Breast epithelium (tissue), 3 donors: ENCODE data around the gene PLP2. TPM values are rescaled to one million over a fixed set of nuclear protein-coding genes. Genes with fewer than 3 reads are reported as not detected.

Experiments used
- total RNA-seq, 3 donors: library from RNA; depleted of rRNA; stranded (reverse); fragments of >200 nt; gene quantifications; one replicate each; pipeline ENCODE4 v1.1.0, GENCODE V29; 2016

PLP2 gene
- total RNA-seq, 3 donors from 2014 or later = 23.4 to 27.9 (median 27.8) TPM

Other genes with a start within 250 kb of the PLP2 start
- gene OTUD5, start 214.3 kb upstream of the PLP2 start, total RNA-seq = 10 to 100 TPM; 35.8 to 37.9 (median 36.1) TPM
- gene KCND1, start 200.1 kb upstream of the PLP2 start, total RNA-seq = 1 to 10 TPM in 1 of 3 donors, under 1 TPM in 2; 0.66 to 1.2 (median 0.96) TPM
- gene GRIPAP1, start 169.6 kb upstream of the PLP2 start, total RNA-seq = 10 to 100 TPM; 31.4 to 47.2 (median 34.1) TPM
- 10 to 100 TPM; 44.1 to 93.3 (median 52.1) TPM for gene TFE3, start 128.5 kb upstream of the PLP2 start, total RNA-seq
- gene CCDC120, start 112.9 kb upstream of the PLP2 start, total RNA-seq = 1 to 10 TPM in 2 of 3 donors, under 1 TPM in 1; 0.80 to 6.3 (median 4.3) TPM
- gene PRAF2, start 97.9 kb upstream of the PLP2 start, total RNA-seq = 10 to 100 TPM in 1 of 3 donors, 1 to 10 TPM in 2; 5.9 to 18.4 (median 6.6) TPM
- gene WDR45, start 92.0 kb upstream of the PLP2 start, total RNA-seq = 100 to 1,000 TPM in 1 of 3 donors, 10 to 100 TPM in 2; 95.7 to 134 (median 98.6) TPM
- 10 to 100 TPM; 21.1 to 28.8 (median 27.8) TPM for gene GPKOW, start 48.2 kb upstream of the PLP2 start, total RNA-seq
- 10 to 100 TPM in 1 of 3 donors, 1 to 10 TPM in 2; 1.3 to 12.4 (median 4.9) TPM for gene MAGIX, start 9.1 kb upstream of the PLP2 start, total RNA-seq
- gene PRICKLE3, start 14.5 kb downstream of the PLP2 start, total RNA-seq = 10 to 100 TPM; 13.3 to 14.4 (median 14.0) TPM
- 1 to 10 TPM; 1.0 to 2.7 (median 1.3) TPM for gene SYP, start 28.3 kb downstream of the PLP2 start, total RNA-seq
- 1 to 10 TPM in 1 of 3 donors, under 1 TPM in 2; 0.48 to 1.8 (median 0.66) TPM for gene CACNA1F, start 61.4 kb downstream of the PLP2 start, total RNA-seq
- gene CCDC22, start 63.6 kb downstream of the PLP2 start, total RNA-seq = 10 to 100 TPM; 12.8 to 14.5 (median 13.1) TPM
- gene FOXP3, start 92.8 kb downstream of the PLP2 start, total RNA-seq = under 1 TPM in 1 of 3 donors, not detected in 2; 0.16 TPM
- 1 to 10 TPM; 5.9 to 7.9 (median 7.2) TPM for gene PPP1R3F, start 97.9 kb downstream of the PLP2 start, total RNA-seq
- not detected for gene GAGE10, start 131.7 kb downstream of the PLP2 start, total RNA-seq
- not detected for gene GAGE12J, start 150.1 kb downstream of the PLP2 start, total RNA-seq
- not detected for gene GAGE13, start 159.7 kb downstream of the PLP2 start, total RNA-seq